DMS114 treated with DMSO at 0.1 percent for 48 hours (cell line): ENCODE measurements around the gene MTA1.

Source experiments
- DNase-seq: peaks from one replicate; lab custom pipeline; 2025; ENCODE audit not compliant: unreplicated experiment; lab: John Stamatoyannopoulos, UW

MTA1 gene

GRCh38 chr14:105419195-105420091 lies at the start of gene MTA1:
Gene MTA1 (plus strand): TSS chr14:105419827. CDS start chr14:105420036, 209 bp downstream.
- no peak for DNase-seq

- DNase-seq, result no peak
Measured at GRCh38 chr14:105374389-105374788, 45.2 kb upstream of the MTA1 start.

- DNase-seq, result no peak
Measured at GRCh38 chr14:105375635-105376057, 44.0 kb upstream of the MTA1 start.

GRCh38 chr14:105376521-105377440 lies 42.8 kb upstream of the MTA1 start:
- DNase-seq, result no peak

GRCh38 chr14:105377555-105378182 lies 42.0 kb upstream of the MTA1 start:
- no peak for DNase-seq

- no peak for DNase-seq
Measured at GRCh38 chr14:105378199-105378598, 41.4 kb upstream of the MTA1 start.

GRCh38 chr14:105378873-105379685 lies 40.5 kb upstream of the MTA1 start:
- no peak for DNase-seq

- no peak for DNase-seq
Measured at GRCh38 chr14:105379946-105380345, 39.7 kb upstream of the MTA1 start.

GRCh38 chr14:105380756-105381155 lies 38.9 kb upstream of the MTA1 start:
- DNase-seq, result no peak

- no peak for DNase-seq
Measured at GRCh38 chr14:105381446-105382342, 37.9 kb upstream of the MTA1 start.

- DNase-seq, result no peak
Measured at GRCh38 chr14:105382343-105383082, 37.1 kb upstream of the MTA1 start.

- no peak for DNase-seq
Measured at GRCh38 chr14:105383083-105383730, 36.4 kb upstream of the MTA1 start.

GRCh38 chr14:105384041-105384557 lies 35.5 kb upstream of the MTA1 start:
- no peak for DNase-seq

GRCh38 chr14:105384605-105385321 lies 34.9 kb upstream of the MTA1 start:
- no peak for DNase-seq

- no peak for DNase-seq
Measured at GRCh38 chr14:105385322-105385637, 34.3 kb upstream of the MTA1 start.

GRCh38 chr14:105385698-105386365 lies 33.8 kb upstream of the MTA1 start:
- DNase-seq, result no peak
